Endodermal cell (in vitro differentiated cells): Measurements from ENCODE around the gene NRK. TPM values are rescaled to one million over a fixed set of nuclear protein-coding genes. Genes with fewer than 3 reads are reported as not detected.
"Not testable (repeated sequence)": the region's sequence is repeated elsewhere in the genome, so short reads cannot be mapped to it uniquely, and the experiment has no call there.

Source experiments
- DNase-seq: peaks from one replicate; pipeline ENCODE4 v3.0.0-alpha.2; 2017
- H3K27ac ChIP-seq: 2 replicates; pipeline ENCODE4 v1.5.1; 2013; ENCODE audit warnings: mild to moderate bottlenecking, low read depth, low read length, moderate library complexity
- H3K27me3 ChIP-seq: 2 replicates; pipeline ENCODE4 v1.6.1; 2013; ENCODE audit warnings: mild to moderate bottlenecking, low read length, moderate library complexity; ENCODE audit not compliant: insufficient read depth, control insufficient read depth, poor library complexity, severe bottlenecking
- H3K36me3 ChIP-seq: 2 replicates; pipeline ENCODE4 v1.7.0; 2013; ENCODE audit warnings: mild to moderate bottlenecking, low read length, moderate library complexity; ENCODE audit not compliant: control insufficient read depth, insufficient read depth
- H3K4me1 ChIP-seq: one replicate; pipeline ENCODE4 v1.7.0; 2013; ENCODE audit warnings: low read length; ENCODE audit not compliant: control insufficient read depth, insufficient read depth
- H3K4me3 ChIP-seq: 2 replicates; pipeline ENCODE4 v1.5.1; 2013; ENCODE audit warnings: mild to moderate bottlenecking, low read length, moderate library complexity
- H3K9ac ChIP-seq: 2 replicates; pipeline ENCODE4 v1.6.1; 2013; ENCODE audit warnings: mild to moderate bottlenecking, low read length, moderate library complexity; ENCODE audit not compliant: poor library complexity, severe bottlenecking; ENCODE audit errors: extremely low read depth
- H3K9me3 ChIP-seq: 2 replicates; pipeline ENCODE4 v1.6.1; 2013; ENCODE audit warnings: mild to moderate bottlenecking, low read length, moderate library complexity; ENCODE audit not compliant: control insufficient read depth
- H3K27ac Mint-ChIP-seq: 2 replicates; pipeline ENCODE4 v1.8.0; 2020; ENCODE audit warnings: mixed read lengths
- H3K27me3 Mint-ChIP-seq: 2 replicates; pipeline ENCODE4 v1.8.0; 2021; ENCODE audit warnings: mild to moderate bottlenecking, mixed read lengths; ENCODE audit not compliant: insufficient read depth
- H3K36me3 Mint-ChIP-seq: 2 replicates; pipeline ENCODE4 v1.8.0; 2020; ENCODE audit warnings: low read depth, mixed read lengths
- H3K4me1 Mint-ChIP-seq: 2 replicates; pipeline ENCODE4 v1.8.0; 2020; ENCODE audit warnings: mixed read lengths
- H3K4me3 Mint-ChIP-seq: 2 replicates; pipeline ENCODE4 v1.8.0; 2020; ENCODE audit warnings: mild to moderate bottlenecking, moderate library complexity, mixed read lengths
- H3K9me3 Mint-ChIP-seq: 2 replicates; pipeline ENCODE4 v1.8.0; 2020; ENCODE audit warnings: mild to moderate bottlenecking, mixed read lengths
- CTCF ChIP-seq: fragments of 200-600 bp; sonication (generic); conservative IDR thresholded peaks from 2 replicates; pipeline ENCODE4 v1.5.0; 2021; ENCODE audit warnings: antibody characterized with exemption, mild to moderate bottlenecking
- WGBS, 2 experiments: methylation state at CpG; one replicate each; pipeline versions ENCODE4 v1.1.5 to v1.1.7; 2013; ENCODE audit warnings: missing lambda C conversion rate in 2 of 2, mixed read lengths in 1 of 2; ENCODE audit not compliant: insufficient coverage in 1 of 2, insufficient read length in 1 of 2; 5-methylcytosine and 5-hydroxymethylcytosine counted together
- total RNA-seq, 2 donors: library from RNA; stranded (reverse); fragmentation: NEBNext Ultra II Directional in 1 of 2; extraction: Animal tissue kit (Norgen Biotek cat#: 25700) in 1 of 2; gene quantifications; 2 replicates in 1 of 2; 3 replicates in 1 of 2; pipeline ENCODE4 v1.2.1, GENCODE V29; 2021

Gene NRK
- total RNA-seq, 2 donors from 2014 or later: 0.51 to 1.5 TPM

GRCh38 chrX:105781804-105782203, 40.5 kb upstream of the NRK start:
- WGBS, 2 experiments: 94% methylated on average over 1 of the region's 1 CpG; no CpG with 5 or more reads in 1 of the 2 experiments
- DNase-seq: no peak
- Histone ChIP-seq H3K36me3 (no peaks in the 10 kb centered on the region), H3K9ac (no peak overlapping the region), H3K27ac (no peak overlapping the region), H3K27me3 (no peaks in the 10 kb centered on the region), H3K4me3 (no peak overlapping the region), H3K9me3 (no peaks in the 10 kb centered on the region), H3K4me1 (no peaks in the 10 kb centered on the region)
- H3K4me3 Mint-ChIP-seq: no peak overlapping the region
- TF ChIP-seq CTCF: no peak
- H3K27ac Mint-ChIP-seq: no peak overlapping the region
- H3K36me3 Mint-ChIP-seq: no peaks in the 10 kb centered on the region
- peaks cover 18% of the 10 kb centered on the region for H3K9me3 Mint-ChIP-seq
- H3K27me3 Mint-ChIP-seq: no peaks in the 10 kb centered on the region
- no peaks in the 10 kb centered on the region for H3K4me1 Mint-ChIP-seq

- not testable (repeated sequence) for H3K4me3 ChIP-seq, DNase-seq, H3K4me1 ChIP-seq, H3K4me1 Mint-ChIP-seq, H3K27me3 Mint-ChIP-seq, H3K9ac ChIP-seq, H3K27ac ChIP-seq, H3K9me3 ChIP-seq, H3K36me3 ChIP-seq, H3K27me3 ChIP-seq, H3K36me3 Mint-ChIP-seq
- H3K9me3 Mint-ChIP-seq: peaks cover 36% of the 10 kb centered on the region
- WGBS, 2 experiments: 81% methylated on average over 19 of the region's 26 CpGs; no CpG with 5 or more reads in 1 of the 2 experiments
- H3K4me3 Mint-ChIP-seq: peak overlapping the region; percentile 88
- peak overlapping the region; percentile 98 for H3K27ac Mint-ChIP-seq
Measured at GRCh38 chrX:105796877-105797276, 25.5 kb upstream of the NRK start.

GRCh38 chrX:105803891-105804290, 18.4 kb upstream of the NRK start:
- no peak overlapping the region for H3K27ac ChIP-seq
- Mint-ChIP-seq H3K9me3 (peaks cover 50% of the 10 kb centered on the region), H3K4me1 (no peaks in the 10 kb centered on the region), H3K4me3 (no peak overlapping the region), H3K27ac (no peak overlapping the region), H3K36me3 (no peaks in the 10 kb centered on the region), H3K27me3 (no peaks in the 10 kb centered on the region)
- H3K9ac ChIP-seq: no peak overlapping the region
- H3K36me3 ChIP-seq: no peaks in the 10 kb centered on the region
- no peak for TF ChIP-seq CTCF
- WGBS, 2 experiments: 100% methylated on average over 1 of the region's 2 CpGs; no CpG with 5 or more reads in 1 of the 2 experiments
- DNase-seq: no peak
- no peaks in the 10 kb centered on the region for H3K4me1 ChIP-seq
- H3K9me3 ChIP-seq: no peaks in the 10 kb centered on the region
- H3K27me3 ChIP-seq: no peaks in the 10 kb centered on the region
- H3K4me3 ChIP-seq: no peak overlapping the region

GRCh38 chrX:105805655-105806054, 16.7 kb upstream of the NRK start:
- not testable (repeated sequence) for H3K27me3 Mint-ChIP-seq, H3K9ac ChIP-seq, H3K9me3 ChIP-seq, H3K27ac Mint-ChIP-seq, H3K36me3 Mint-ChIP-seq, H3K4me1 Mint-ChIP-seq, H3K4me3 Mint-ChIP-seq, H3K27me3 ChIP-seq, DNase-seq, H3K4me1 ChIP-seq, H3K36me3 ChIP-seq, H3K27ac ChIP-seq, H3K4me3 ChIP-seq
- peaks cover 56% of the 10 kb centered on the region for H3K9me3 Mint-ChIP-seq
